Parathyroid adenoma (tissue), 2 donors: ENCODE results near the gene KIAA1614.

ENCODE experiments used
- H2AFZ ChIP-seq: fragments of 300-600 bp; sonication (generic); one replicate; pipeline ENCODE4 v1.7.0; 2017; ENCODE audit warnings: antibody characterized with exemption, mild to moderate bottlenecking
- H3K27ac ChIP-seq: fragments of 300-600 bp; sonication (generic); one replicate; pipeline ENCODE4 v1.7.0; 2017
- H3K27me3 ChIP-seq: fragments of 300-600 bp; sonication (generic); one replicate; pipeline ENCODE4 v1.7.0; 2017; ENCODE audit warnings: low read length; ENCODE audit not compliant: control insufficient read depth, insufficient read depth
- H3K36me3 ChIP-seq: fragments of 300-600 bp; sonication (generic); one replicate; pipeline ENCODE4 v1.7.0; 2017; ENCODE audit warnings: low read length; ENCODE audit not compliant: control insufficient read depth, insufficient read depth
- H3K4me1 ChIP-seq: fragments of 300-600 bp; sonication (generic); one replicate; pipeline ENCODE4 v1.7.0; 2017; ENCODE audit warnings: control low read depth
- H3K4me2 ChIP-seq: fragments of 300-600 bp; sonication (generic); one replicate; pipeline ENCODE4 v1.7.0; 2017; ENCODE audit warnings: low read length
- H3K4me3 ChIP-seq: fragments of 300-600 bp; sonication (generic); one replicate; pipeline ENCODE4 v1.7.0; 2017; ENCODE audit warnings: low read depth, low read length
- H3K79me2 ChIP-seq: fragments of 300-600 bp; sonication (generic); one replicate; pipeline ENCODE4 v1.7.0; 2017; ENCODE audit warnings: control low read depth
- H3K9ac ChIP-seq: fragments of 300-600 bp; sonication (generic); one replicate; pipeline ENCODE4 v1.7.0; 2017; ENCODE audit warnings: mild to moderate bottlenecking
- H3K9me3 ChIP-seq: fragments of 300-600 bp; sonication (generic); one replicate; pipeline ENCODE4 v1.7.0; 2017; ENCODE audit warnings: low read length; ENCODE audit not compliant: control insufficient read depth
- CTCF ChIP-seq: fragments of 300-600 bp; sonication (generic); IDR thresholded peaks from one replicate; pipeline ENCODE4 v1.7.0; 2017; ENCODE audit warnings: antibody characterized with exemption, mild to moderate bottlenecking
- donor health status: primary hyperparathyroidism.

Gene KIAA1614

GRCh38 chr1:180899262-180899661 lies 13.4 kb upstream of the KIAA1614 start:
- Histone ChIP-seq H3K27me3 (no peaks in the 10 kb centered on the region), H2AFZ (no peak overlapping the region), H3K4me2 (no peak overlapping the region), H3K4me1 (no peaks in the 10 kb centered on the region), H3K9ac (no peak overlapping the region), H3K9me3 (no peaks in the 10 kb centered on the region), H3K79me2 (no peaks in the 10 kb centered on the region), H3K27ac (no peak overlapping the region), H3K36me3 (no peaks in the 10 kb centered on the region), H3K4me3 (no peak overlapping the region)
- TF ChIP-seq CTCF, result no peak

GRCh38 chr1:180901076-180901990 lies 11.4 kb upstream of the KIAA1614 start:
- no peaks in the 10 kb centered on the region for H3K79me2 ChIP-seq
- H3K9me3 ChIP-seq, result no peaks in the 10 kb centered on the region
- no peak overlapping the region for H3K9ac ChIP-seq
- no peaks in the 10 kb centered on the region for H3K36me3 ChIP-seq
- H3K4me3 ChIP-seq, result no peak overlapping the region
- no peak overlapping the region for H3K4me2 ChIP-seq
- H2AFZ ChIP-seq, result no peak overlapping the region
- TF ChIP-seq CTCF, result no peak
- no peaks in the 10 kb centered on the region for H3K27me3 ChIP-seq
- H3K4me1 ChIP-seq, result no peaks in the 10 kb centered on the region
- H3K27ac ChIP-seq, result no peak overlapping the region

- no peak for TF ChIP-seq CTCF
- Histone ChIP-seq H3K9ac (no peak overlapping the region), H3K36me3 (no peaks in the 10 kb centered on the region), H2AFZ (no peak overlapping the region), H3K27me3 (no peaks in the 10 kb centered on the region), H3K79me2 (no peaks in the 10 kb centered on the region), H3K4me2 (no peak overlapping the region), H3K9me3 (no peaks in the 10 kb centered on the region), H3K27ac (no peak overlapping the region), H3K4me1 (no peaks in the 10 kb centered on the region), H3K4me3 (no peak overlapping the region)
Measured at GRCh38 chr1:180902541-180902940, 10.2 kb upstream of the KIAA1614 start.

- Histone ChIP-seq H2AFZ (no peak overlapping the region), H3K27ac (no peak overlapping the region), H3K36me3 (no peaks in the 10 kb centered on the region), H3K27me3 (no peaks in the 10 kb centered on the region), H3K4me1 (no peaks in the 10 kb centered on the region), H3K4me3 (no peak overlapping the region), H3K79me2 (no peaks in the 10 kb centered on the region), H3K9ac (no peak overlapping the region), H3K9me3 (no peaks in the 10 kb centered on the region), H3K4me2 (no peak overlapping the region)
- TF ChIP-seq CTCF, result no peak
Measured at GRCh38 chr1:180905927-180906326, 6.8 kb upstream of the KIAA1614 start.

GRCh38 chr1:180906511-180906910 lies 6.2 kb upstream of the KIAA1614 start:
- TF ChIP-seq CTCF, result no peak
- no peak overlapping the region for H3K4me3 ChIP-seq

More at GRCh38 chr1:180906511-180906910, 6.2 kb upstream of the KIAA1614 start:
- Histone ChIP-seq H3K79me2 (no peaks in the 10 kb centered on the region), H3K9ac (no peak overlapping the region), H3K27me3 (no peaks in the 10 kb centered on the region), H3K4me2 (no peak overlapping the region), H3K27ac (no peak overlapping the region), H3K36me3 (no peaks in the 10 kb centered on the region), H3K9me3 (no peaks in the 10 kb centered on the region), H3K4me1 (no peaks in the 10 kb centered on the region), H2AFZ (no peak overlapping the region)
